KMS-11 (cell line): ENCODE data around the gene FBXL22.

Experiments
- H2AFZ ChIP-seq: fragments of 200-600 bp; sonication (generic); 2 replicates; pipeline ENCODE4 v1.6.1; 2016; ENCODE audit warnings: antibody characterized with exemption, mixed run types, low read depth
- H3K27ac ChIP-seq: fragments of 200-600 bp; sonication (generic); 2 replicates; pipeline ENCODE4 v1.6.1; 2016; ENCODE audit warnings: mild to moderate bottlenecking, mixed run types
- H3K27me3 ChIP-seq: fragments of 200-600 bp; sonication (generic); 2 replicates; pipeline ENCODE4 v1.6.1; 2017; ENCODE audit warnings: mild to moderate bottlenecking, low read depth, mixed run types, moderate library complexity; ENCODE audit not compliant: insufficient read depth
- H3K36me3 ChIP-seq: fragments of 200-600 bp; sonication (generic); 2 replicates; pipeline ENCODE4 v1.6.1; 2017; ENCODE audit warnings: mild to moderate bottlenecking, mixed run types; ENCODE audit not compliant: insufficient read depth
- H3K4me1 ChIP-seq: fragments of 200-600 bp; sonication (generic); 2 replicates; pipeline ENCODE4 v1.6.1; 2016; ENCODE audit warnings: mild to moderate bottlenecking, low read depth, mixed run types; ENCODE audit not compliant: poor library complexity, severe bottlenecking
- H3K4me2 ChIP-seq: fragments of 200-600 bp; sonication (generic); 2 replicates; pipeline ENCODE4 v1.7.0; 2016; ENCODE audit warnings: mild to moderate bottlenecking, mixed run types
- H3K4me3 ChIP-seq: fragments of 200-600 bp; sonication (generic); IDR thresholded peaks from 2 replicates; pipeline ENCODE4 v1.6.1; 2017; ENCODE audit warnings: low read depth, low read length, mixed read lengths; ENCODE audit not compliant: insufficient read depth
- H3K79me2 ChIP-seq: fragments of 200-600 bp; sonication (generic); 2 replicates; pipeline ENCODE4 v1.6.1; 2016; ENCODE audit warnings: low read depth, mixed run types; ENCODE audit not compliant: insufficient read depth
- H3K9ac ChIP-seq: fragments of 200-600 bp; sonication (generic); 2 replicates; pipeline ENCODE4 v1.6.1; 2016; ENCODE audit warnings: mild to moderate bottlenecking, mixed run types
- H4K20me1 ChIP-seq: fragments of 200-600 bp; sonication (generic); 2 replicates; pipeline ENCODE4 v1.6.1; 2016; ENCODE audit warnings: mild to moderate bottlenecking, mixed run types; ENCODE audit not compliant: insufficient read depth
- TF ChIP-seq, protein P1 (sequence below): fragments of 200-600 bp; sonication (generic); conservative IDR thresholded peaks from 2 replicates; pipeline ENCODE4 v1.6.1; 2017; ENCODE audit warnings: low read depth, mild to moderate bottlenecking, antibody characterized with exemption, low read length, moderate library complexity, mixed read lengths

The FBXL22 gene

DNA sequence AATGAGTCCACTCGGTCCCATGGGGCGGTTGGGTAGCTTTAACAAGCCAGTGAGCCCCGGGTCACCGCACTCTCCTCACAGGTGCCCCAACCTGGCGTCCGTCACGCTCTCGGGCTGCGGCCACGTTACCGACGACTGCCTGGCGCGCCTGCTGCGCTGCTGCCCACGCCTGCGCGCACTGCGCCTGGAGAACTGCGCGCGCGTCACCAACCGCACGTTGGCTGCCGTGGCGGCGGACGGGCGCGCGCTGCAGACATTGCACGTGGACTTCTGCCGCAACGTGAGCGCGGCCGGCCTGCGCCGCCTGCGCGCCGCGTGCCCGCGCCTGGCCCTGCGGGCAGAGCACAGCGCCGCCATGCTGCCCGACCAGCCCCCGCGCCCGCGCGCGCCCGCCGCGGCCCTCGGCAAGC, 3.4 kb downstream of the FBXL22 start:
- no peaks in the 10 kb centered on the region for H3K36me3 ChIP-seq
- H2AFZ ChIP-seq: peak overlapping the region; percentile 87; the same call in 1 of the 2 replicates
- H3K4me1 ChIP-seq: peaks cover 21% of the 10 kb centered on the region
- H3K4me3 ChIP-seq: no peak overlapping the region
- no peaks in the 10 kb centered on the region for H3K79me2 ChIP-seq
- peak overlapping the region; percentile 86 for H3K9ac ChIP-seq
- H3K4me2 ChIP-seq: peak overlapping the region; percentile 97; the same call in 1 of the 2 replicates
- TF ChIP-seq, protein P1, sequence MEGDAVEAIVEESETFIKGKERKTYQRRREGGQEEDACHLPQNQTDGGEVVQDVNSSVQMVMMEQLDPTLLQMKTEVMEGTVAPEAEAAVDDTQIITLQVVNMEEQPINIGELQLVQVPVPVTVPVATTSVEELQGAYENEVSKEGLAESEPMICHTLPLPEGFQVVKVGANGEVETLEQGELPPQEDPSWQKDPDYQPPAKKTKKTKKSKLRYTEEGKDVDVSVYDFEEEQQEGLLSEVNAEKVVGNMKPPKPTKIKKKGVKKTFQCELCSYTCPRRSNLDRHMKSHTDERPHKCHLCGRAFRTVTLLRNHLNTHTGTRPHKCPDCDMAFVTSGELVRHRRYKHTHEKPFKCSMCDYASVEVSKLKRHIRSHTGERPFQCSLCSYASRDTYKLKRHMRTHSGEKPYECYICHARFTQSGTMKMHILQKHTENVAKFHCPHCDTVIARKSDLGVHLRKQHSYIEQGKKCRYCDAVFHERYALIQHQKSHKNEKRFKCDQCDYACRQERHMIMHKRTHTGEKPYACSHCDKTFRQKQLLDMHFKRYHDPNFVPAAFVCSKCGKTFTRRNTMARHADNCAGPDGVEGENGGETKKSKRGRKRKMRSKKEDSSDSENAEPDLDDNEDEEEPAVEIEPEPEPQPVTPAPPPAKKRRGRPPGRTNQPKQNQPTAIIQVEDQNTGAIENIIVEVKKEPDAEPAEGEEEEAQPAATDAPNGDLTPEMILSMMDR: no peak
- no peaks in the 10 kb centered on the region for H3K27me3 ChIP-seq
- H4K20me1 ChIP-seq: no peaks in the 10 kb centered on the region
- peak overlapping the region; percentile 84 for H3K27ac ChIP-seq

DNA sequence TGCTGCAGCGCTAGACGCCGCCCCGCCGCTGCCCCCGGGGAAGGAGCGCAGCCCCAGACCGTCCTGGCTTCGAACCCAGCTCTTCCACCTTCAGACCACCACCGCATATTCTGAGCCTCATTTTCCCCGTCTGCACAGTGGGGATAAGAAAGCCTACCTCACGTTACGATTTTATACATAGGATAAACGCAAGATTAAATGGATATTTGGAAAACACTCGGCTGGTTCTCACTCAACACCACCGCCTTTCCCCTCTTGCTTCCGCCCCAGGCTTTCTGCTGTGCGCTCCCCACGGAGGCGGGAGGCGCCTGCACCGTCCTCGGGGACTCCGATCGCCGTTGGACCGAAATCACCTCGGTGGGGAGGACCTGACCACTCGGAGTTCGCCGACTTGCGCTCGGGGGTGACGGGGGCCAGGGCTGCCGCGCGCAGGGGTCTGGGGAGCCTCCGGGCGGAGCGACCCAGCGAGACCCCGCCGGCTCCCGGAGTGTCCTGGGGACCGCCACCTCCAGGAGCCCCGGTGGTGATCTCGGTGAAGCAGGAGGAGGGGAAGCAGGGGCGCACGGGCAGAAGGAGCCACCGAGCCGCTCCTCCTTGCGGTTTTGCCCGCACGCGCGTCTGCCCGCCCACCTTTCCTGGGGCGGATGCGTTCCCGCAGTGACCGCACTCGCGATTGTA, 4.0 kb downstream of the FBXL22 start:
- Histone ChIP-seq H3K4me2 (peak overlapping the region; percentile 96), H2AFZ (peak overlapping the region; percentile 87), H3K27me3 (no peaks in the 10 kb centered on the region), H3K9ac (peak overlapping the region; percentile 86), H3K79me2 (no peaks in the 10 kb centered on the region), H3K27ac (peak overlapping the region; percentile 84), H4K20me1 (no peaks in the 10 kb centered on the region), H3K4me1 (peaks cover 21% of the 10 kb centered on the region), H3K4me3 (no peak overlapping the region), H3K36me3 (no peaks in the 10 kb centered on the region)
- TF ChIP-seq, protein P1: no peak

DNA sequence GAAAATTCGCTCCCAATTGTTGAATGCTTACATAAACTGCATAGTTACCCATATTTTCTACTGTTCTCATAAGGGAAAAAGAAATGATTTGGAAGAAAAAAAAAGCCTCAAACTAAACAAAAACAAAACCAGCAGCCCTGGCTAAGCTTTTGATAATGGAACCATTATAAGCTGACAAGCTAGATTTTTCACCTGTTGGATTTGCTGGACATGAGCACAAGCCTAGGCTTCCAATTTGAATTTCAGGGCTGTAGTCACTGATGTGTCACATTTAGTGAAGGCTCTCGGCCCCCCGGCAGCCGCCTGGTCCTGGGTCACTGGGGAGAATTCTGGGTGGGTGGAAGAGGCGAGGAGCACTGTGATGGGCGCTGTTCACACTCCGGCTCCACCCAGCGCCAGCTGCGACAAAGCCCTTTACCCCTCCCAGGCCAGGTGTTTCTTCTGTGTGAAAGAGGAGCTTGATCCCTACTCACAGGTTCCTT, 4.6 kb downstream of the FBXL22 start:
- Histone ChIP-seq H2AFZ (peak overlapping the region; percentile 87), H3K9ac (peak overlapping the region; percentile 86), H3K36me3 (no peaks in the 10 kb centered on the region), H4K20me1 (no peaks in the 10 kb centered on the region), H3K4me2 (peak overlapping the region; percentile 96), H3K27me3 (no peaks in the 10 kb centered on the region), H3K4me1 (peaks cover 21% of the 10 kb centered on the region), H3K4me3 (no peak overlapping the region), H3K27ac (peak overlapping the region; percentile 84), H3K79me2 (no peaks in the 10 kb centered on the region)
- TF ChIP-seq, protein P1: no peak

DNA sequence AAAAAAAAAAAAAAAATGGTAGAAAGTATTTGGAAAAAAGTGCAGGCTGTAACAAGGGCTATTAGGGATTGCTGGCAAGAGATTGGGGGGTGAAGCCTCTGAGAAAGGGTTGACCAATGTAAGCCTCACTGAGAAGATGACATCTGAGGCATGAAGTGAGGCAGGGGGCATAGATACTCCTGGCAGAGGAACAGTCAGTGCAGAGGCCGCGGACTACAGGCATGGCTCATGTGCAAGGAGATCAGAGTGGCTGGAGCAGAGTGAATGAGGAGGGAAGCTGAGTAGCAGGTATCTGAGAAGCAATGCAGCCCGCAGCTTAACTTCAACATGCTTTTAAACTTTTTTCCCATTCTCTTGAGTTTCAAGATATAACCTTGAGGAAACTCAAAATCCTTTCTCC, 5.4 kb downstream of the FBXL22 start:
- Histone ChIP-seq H3K27me3 (no peaks in the 10 kb centered on the region), H3K4me2 (peak overlapping the region; percentile 25; the same call in 1 of the 2 replicates), H3K27ac (no peak overlapping the region), H3K4me1 (peaks cover 21% of the 10 kb centered on the region), H4K20me1 (no peaks in the 10 kb centered on the region), H3K79me2 (no peaks in the 10 kb centered on the region), H3K4me3 (no peak overlapping the region), H3K36me3 (no peaks in the 10 kb centered on the region), H2AFZ (no peak overlapping the region), H3K9ac (no peak overlapping the region)
- TF ChIP-seq, protein P1: no peak
